Activated gamma-delta T cell treated with Interleukin-2 at 50 U/mL for 16 hours (primary cell): Measurements from ENCODE around the gene ODAPH.
"Not testable (repeated sequence)": the region's sequence is repeated elsewhere in the genome, so short reads cannot be mapped to it uniquely, and the experiment has no call there.

Experiments used
- DNase-seq: peaks from one replicate; pipeline ENCODE4 v3.0.0-alpha.2; 2020

ODAPH gene

DNA sequence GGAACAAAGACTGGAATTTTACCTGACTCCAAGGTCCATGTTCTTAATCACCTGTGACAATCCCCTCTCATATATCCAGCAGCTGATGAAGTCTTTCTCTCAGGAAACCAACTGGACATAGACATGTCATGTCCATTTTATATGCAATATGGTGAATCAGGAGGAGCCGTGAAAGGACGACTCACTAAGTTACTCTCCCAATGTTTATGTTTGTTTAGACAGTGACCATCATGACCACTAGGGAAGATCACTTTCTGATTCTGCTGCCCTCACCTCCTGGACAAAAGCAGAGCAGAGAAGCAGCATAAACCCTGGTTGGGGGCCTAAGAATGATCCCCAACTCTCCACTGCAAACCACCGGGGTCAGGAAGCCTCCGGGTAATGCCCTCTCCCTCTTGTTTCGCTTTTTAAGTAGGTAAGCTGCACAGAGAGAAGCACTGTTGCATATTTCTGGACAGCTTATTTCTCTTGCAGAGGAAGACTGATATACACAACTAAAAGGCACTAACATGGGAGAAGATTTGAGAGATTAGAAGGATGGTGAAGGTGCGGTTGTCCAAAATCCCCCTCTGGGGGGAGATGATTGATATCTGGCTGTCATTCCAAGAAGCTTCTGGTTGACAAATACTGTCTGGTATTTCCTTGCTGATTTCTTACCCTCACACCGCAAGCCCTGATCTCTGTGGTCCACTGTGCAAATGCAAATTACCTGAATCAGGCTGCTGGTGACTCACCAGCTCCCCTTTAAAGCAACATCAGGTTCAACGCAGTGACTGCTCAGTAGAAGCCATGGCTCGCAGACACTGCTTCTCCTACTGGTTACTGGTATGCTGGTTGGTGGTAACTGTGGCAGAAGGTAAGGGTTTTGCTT, at the start of gene ODAPH:
TSS of gene ODAPH (plus strand) at position 773 of the 871 bp plus-strand sequence. CDS start at position 790, 17 bp downstream.
- no peak for DNase-seq

GRCh38 chr4:75509592-75509991, 46.3 kb upstream of the ODAPH start:
- not testable (repeated sequence) for DNase-seq

DNA sequence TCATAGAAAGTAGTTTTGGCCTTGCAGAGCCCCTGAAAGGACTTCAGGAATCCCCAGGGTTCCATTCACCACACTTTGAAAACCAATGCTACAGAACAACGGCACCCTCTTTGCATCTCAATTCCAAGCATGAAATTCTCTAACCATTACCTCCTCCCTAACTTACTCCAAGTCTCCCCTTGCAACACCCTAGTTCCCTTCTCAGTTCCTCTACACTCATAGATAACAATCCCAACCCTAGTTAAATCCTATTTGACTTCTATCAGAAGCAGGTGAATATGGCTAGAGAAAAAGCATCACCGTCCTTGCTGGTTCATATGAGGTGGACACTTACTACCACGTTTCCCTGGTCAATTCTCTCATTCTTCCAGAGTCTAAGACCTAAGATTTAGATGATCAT, 44.0 kb upstream of the ODAPH start:
- no peak for DNase-seq

DNA sequence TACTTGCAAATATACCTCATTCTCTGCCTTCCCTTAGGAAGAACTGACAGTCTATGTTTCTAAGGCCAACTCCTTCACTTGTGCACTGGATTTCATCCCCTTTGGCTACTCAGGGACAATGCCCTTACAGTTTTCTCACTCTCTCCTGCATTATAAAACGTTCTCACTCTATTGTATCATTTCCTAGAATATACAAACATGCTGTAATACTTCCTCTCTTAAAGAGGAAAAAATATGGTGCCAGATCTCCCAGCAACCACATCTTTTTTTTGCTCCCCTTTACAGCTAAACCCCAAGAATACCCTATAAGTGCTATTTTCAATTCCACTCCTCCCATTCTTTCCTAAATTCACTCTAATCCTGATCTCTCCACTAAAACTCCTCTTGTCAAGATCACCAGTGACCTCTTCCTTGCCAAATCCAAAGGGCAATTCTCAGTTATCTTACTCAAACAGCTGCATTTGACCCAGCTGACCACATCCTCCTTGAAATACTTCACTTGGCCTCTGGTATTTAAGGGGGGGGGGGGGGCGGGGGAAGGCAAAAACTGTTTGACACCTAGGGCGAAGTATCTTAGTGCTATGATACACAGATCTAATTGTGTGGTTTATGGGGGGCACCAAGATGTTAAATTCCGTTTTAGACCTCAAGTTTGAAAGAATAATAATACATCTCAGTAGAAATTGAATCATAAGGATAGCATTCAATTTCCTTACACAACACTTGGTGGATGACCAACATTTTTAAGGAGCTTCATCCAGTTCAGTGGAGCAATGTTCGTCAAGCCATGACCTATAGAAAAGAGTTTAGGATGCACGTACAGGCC, 43.3 kb upstream of the ODAPH start:
- DNase-seq: no peak

GRCh38 chr4:75513526-75514130, 42.2 kb upstream of the ODAPH start:
- DNase-seq: no peak

DNA sequence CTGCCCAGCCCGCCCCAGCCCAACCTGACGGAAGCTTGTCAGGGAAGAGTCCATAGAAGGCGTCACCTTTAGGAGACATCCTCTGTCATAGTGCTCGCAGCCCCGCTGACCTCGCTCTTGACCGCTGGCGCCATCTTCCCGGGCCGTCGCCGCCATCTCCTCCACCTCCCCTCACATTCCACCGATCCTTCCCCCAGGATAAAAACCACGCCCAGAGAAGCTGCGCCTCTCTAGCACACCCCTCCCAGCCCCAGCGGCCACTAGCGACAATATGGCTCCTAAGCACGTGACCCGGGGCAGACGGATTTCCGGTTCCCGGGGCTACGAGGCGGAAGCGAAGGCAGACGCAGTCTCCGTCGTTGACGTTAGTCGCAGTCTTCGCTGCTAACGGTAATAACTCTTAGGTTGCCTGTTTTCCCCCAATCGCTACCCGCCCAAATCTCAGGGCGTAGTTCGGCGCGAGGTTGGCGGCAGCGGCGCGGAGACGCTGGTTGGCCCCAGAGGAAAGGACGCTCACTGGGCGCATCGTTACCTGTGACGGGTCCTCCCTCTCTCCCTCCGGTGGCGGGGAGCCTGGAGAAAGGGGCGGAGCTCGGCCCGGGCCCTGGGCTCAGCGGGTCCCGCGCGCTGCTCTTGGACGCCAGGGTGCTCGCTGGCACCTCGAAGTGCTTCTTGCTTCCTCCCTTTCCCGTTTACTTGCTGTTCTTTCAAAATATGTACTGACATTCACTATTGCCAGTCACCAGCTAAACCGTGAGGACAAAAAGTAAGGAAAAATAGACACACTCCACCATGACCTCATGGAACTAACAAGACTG, 41.5 kb upstream of the ODAPH start, which contains the start of the genes RCHY1 and THAP6:
TSS of gene RCHY1 (minus strand) at position 273 of the 818 bp plus-strand sequence. CDS start at position 156, 117 bp downstream.
TSS of gene THAP6 (plus strand) at position 343 of the 818 bp plus-strand sequence. CDS start 980 bp downstream, outside the sequence.
- peak; percentile 89 for DNase-seq

DNA sequence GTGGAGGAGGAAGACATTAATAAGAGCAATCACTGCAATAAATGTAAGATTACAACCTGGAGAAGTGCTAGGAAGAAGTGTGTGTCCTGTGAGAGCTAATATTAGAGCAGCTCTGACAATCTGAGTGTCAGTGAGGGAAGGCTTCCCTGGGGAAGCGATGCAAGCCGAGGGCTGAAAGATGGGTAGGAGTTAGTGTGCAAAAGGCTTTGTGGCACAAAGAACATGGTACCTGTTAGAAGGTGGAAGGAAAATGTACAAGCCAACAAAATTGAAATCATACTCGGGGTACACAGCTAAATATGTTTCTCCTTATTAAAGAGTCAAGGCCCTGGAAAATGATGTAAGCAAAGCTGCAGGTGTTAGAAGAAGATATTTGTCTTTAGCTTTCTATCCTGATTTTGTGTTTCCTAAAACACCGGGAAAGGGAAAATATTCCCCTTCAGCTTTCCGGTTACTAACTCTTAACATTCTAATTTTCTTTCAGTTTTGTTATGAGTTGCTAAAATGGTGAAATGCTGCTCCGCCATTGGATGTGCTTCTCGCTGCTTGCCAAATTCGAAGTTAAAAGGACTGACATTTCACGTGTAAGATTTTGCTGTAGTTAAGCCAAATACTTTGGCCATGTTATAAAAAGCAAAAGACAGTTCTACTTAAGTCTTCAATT, 40.8 kb upstream of the ODAPH start:
- DNase-seq: no peak

GRCh38 chr4:75516144-75516543, 39.7 kb upstream of the ODAPH start:
- no peak for DNase-seq

DNA sequence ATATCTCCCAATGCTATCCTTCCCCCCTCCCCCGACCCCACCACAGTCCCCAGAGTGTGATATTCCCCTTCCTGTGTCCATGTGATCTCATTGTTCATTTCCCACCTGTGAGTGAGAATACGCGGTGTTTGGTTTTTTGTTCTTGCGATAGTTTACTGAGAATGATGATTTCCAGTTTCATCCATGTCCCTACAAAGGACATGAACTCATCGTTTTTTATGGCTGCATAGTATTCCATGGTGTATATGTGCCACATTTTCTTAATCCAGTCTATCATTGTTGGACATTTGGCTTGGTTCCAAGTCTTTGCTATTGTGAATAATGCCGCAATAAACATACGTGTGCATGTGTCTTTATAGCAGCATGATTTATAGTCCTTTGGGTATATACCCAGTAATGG, 36.4 kb upstream of the ODAPH start:
- DNase-seq: not testable (repeated sequence)

DNA sequence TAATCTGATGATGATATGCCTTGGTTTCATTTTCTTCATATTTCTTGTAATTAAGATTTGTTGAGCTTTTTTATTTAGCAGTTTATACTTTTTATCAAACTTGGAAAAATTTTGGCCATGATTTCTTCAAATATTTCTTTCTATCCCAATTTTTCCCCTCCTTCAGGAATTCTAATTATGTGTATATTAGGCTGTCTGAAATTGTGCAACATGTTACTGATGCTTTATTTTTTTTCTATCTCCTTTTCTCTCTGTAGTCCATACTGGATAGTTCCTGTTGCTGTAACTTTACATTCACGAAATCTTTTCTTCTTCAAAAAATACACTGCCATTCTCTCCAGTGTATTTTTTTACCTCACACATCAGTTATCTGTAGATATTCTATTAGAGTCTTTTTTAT, 30.8 kb upstream of the ODAPH start:
- DNase-seq: no peak

GRCh38 chr4:75525910-75526309, 30.0 kb upstream of the ODAPH start:
- DNase-seq: no peak

DNA sequence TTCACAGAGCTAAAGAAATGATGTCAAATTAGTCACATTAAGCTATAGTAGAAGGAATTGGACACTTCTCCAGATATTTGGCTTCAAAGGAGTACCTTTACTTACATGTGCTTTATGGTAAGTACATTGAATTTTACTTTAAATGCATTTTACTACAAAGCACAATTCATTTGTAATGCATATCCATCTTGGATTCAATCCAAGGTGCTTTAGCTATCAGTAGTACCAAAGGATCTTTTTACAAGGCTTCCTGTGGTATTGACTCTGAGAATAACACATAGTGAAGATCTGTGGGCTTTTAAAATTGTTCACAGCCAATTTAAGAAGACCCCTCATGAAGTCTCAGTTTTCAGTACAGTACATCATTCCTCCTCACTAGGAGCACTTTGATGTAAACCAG, 28.4 kb upstream of the ODAPH start:
- no peak for DNase-seq

- DNase-seq: no peak
These were observed 25.1 kb upstream of the ODAPH start for GRCh38 chr4:75530556-75531322.

- not testable (repeated sequence) for DNase-seq
These were observed 24.2 kb upstream of the ODAPH start for GRCh38 chr4:75531536-75532143.

DNA sequence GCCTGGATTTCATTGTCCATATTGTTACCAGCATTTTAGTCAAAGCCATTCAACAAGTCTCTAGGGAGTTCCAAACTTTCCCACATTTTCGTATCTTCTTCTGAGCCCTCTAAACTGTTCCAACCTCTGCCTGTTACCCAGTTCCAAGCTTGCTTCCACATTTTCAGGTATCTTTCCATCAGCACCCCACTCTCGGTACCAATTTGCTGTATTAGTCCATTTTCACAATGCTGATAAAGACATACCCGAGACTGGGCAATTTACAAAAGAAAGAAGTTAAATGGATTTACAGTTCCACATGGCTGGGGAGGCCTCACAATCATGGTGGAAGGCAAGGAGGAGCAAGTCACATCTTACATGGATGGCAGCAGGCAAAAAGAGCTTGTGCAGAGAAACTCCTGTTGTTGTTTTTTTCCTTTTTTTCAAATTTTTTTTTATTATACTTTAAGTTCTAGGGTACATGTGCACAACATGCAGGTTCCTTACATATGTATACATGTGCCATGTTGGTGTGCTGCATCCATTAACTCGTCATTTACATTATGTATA, 22.5 kb upstream of the ODAPH start:
- DNase-seq: not testable (repeated sequence)

- DNase-seq: not testable (repeated sequence)
These were observed 21.9 kb upstream of the ODAPH start for GRCh38 chr4:75533926-75534325.

- not testable (repeated sequence) for DNase-seq
These were observed 18.6 kb upstream of the ODAPH start for GRCh38 chr4:75537308-75537707.

GRCh38 chr4:75542824-75543223, 13.0 kb upstream of the ODAPH start:
- DNase-seq: no peak

DNA sequence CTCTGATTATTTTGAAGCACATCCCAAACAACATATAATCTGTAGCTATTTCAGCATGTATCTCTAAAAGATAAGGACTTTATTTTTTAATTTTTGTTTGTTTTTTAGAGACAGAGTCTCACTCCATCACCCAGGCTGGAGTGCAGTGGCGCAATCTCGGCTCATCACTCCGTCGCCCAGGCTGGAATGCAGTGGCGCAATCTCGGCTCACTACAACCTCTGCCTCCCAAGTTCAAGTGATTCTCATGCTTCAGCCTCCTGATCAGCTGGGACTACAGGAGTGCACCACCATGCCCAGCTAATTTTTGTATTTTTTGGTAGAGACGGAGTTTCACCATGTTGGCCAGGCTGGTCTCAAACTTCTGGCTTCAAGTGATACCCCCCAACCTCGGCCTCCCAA, 11.6 kb upstream of the ODAPH start:
- not testable (repeated sequence) for DNase-seq

- no peak for DNase-seq
These were observed 11.0 kb upstream of the ODAPH start for GRCh38 chr4:75544870-75545269.
